ENCODE data around the gene PLD1. TPM values are rescaled to one million over a fixed set of nuclear protein-coding genes. Genes with fewer than 3 reads are reported as not detected.

PLD1 gene
- total RNA-seq, 1 experiment from 2014 or later = 14.4 TPM

- DNase-seq (ENCODE audit: low spot score) = no peak
Observed at GRCh38 chr3:171745577-171746319, 64.5 kb downstream of the PLD1 start.

- no peak for DNase-seq (ENCODE audit: low spot score)
Observed at GRCh38 chr3:171744158-171744741, 66.0 kb downstream of the PLD1 start.

- DNase-seq (ENCODE audit: low spot score) = no peak
Observed at GRCh38 chr3:171743327-171744157, 66.7 kb downstream of the PLD1 start.

GRCh38 chr3:171741377-171741776 is 68.9 kb downstream of the PLD1 start:
- DNase-seq (ENCODE audit: low spot score) = no peak

- no peak for DNase-seq (ENCODE audit: low spot score)
Observed at GRCh38 chr3:171736556-171736955, 73.7 kb downstream of the PLD1 start.

GRCh38 chr3:171733561-171733960 is 76.7 kb downstream of the PLD1 start:
- no peak for DNase-seq (ENCODE audit: low spot score)

GRCh38 chr3:171732756-171733155 is 77.5 kb downstream of the PLD1 start:
- DNase-seq (ENCODE audit: low spot score) = no peak

GRCh38 chr3:171731691-171732090 is 78.6 kb downstream of the PLD1 start:
- no peak for DNase-seq (ENCODE audit: low spot score)

GRCh38 chr3:171729452-171730334 is 80.6 kb downstream of the PLD1 start:
- DNase-seq (ENCODE audit: low spot score) = no peak

- no peak for DNase-seq (ENCODE audit: low spot score)
Observed at GRCh38 chr3:171727288-171727687, 83.0 kb downstream of the PLD1 start.

GRCh38 chr3:171718493-171719185 is 91.6 kb downstream of the PLD1 start:
- no peak for DNase-seq (ENCODE audit: low spot score)

GRCh38 chr3:171715155-171715554 is 95.1 kb downstream of the PLD1 start:
- DNase-seq (ENCODE audit: low spot score) = no peak

GRCh38 chr3:171712171-171712938 is 97.9 kb downstream of the PLD1 start:
- DNase-seq (ENCODE audit: low spot score) = no peak

- DNase-seq (ENCODE audit: low spot score) = no peak
Observed at GRCh38 chr3:171711461-171712170, 98.7 kb downstream of the PLD1 start.

GRCh38 chr3:171710359-171710758 is 99.9 kb downstream of the PLD1 start:
- DNase-seq (ENCODE audit: low spot score) = no peak

GRCh38 chr3:171704814-171705213 is 105.5 kb downstream of the PLD1 start:
- DNase-seq (ENCODE audit: low spot score) = no peak

- DNase-seq (ENCODE audit: low spot score) = peak; percentile 66
Observed at GRCh38 chr3:171704002-171704401, 106.3 kb downstream of the PLD1 start.

GRCh38 chr3:171703144-171703543 is 107.1 kb downstream of the PLD1 start:
- no peak for DNase-seq (ENCODE audit: low spot score)

GRCh38 chr3:171700653-171701052 is 109.6 kb downstream of the PLD1 start:
- no peak for DNase-seq (ENCODE audit: low spot score)

- DNase-seq (ENCODE audit: low spot score) = no peak
Observed at GRCh38 chr3:171700157-171700556, 110.1 kb downstream of the PLD1 start.

Data from H4 (cell line).